Measurements from ENCODE around the gene C19orf53. TPM values are rescaled to one million over a fixed set of nuclear protein-coding genes. Genes with fewer than 3 reads are reported as not detected.
A peak's percentile ranks its signal among the peaks of the same experiment; 100 is the strongest.

The C19orf53 gene
- total and polyA plus RNA-seq, 9 of the 15 experiments (the other 6 are each of a cell fraction or from before 2014, with no cell fraction given), result 98.5 to 441 (median 164) TPM

DNA sequence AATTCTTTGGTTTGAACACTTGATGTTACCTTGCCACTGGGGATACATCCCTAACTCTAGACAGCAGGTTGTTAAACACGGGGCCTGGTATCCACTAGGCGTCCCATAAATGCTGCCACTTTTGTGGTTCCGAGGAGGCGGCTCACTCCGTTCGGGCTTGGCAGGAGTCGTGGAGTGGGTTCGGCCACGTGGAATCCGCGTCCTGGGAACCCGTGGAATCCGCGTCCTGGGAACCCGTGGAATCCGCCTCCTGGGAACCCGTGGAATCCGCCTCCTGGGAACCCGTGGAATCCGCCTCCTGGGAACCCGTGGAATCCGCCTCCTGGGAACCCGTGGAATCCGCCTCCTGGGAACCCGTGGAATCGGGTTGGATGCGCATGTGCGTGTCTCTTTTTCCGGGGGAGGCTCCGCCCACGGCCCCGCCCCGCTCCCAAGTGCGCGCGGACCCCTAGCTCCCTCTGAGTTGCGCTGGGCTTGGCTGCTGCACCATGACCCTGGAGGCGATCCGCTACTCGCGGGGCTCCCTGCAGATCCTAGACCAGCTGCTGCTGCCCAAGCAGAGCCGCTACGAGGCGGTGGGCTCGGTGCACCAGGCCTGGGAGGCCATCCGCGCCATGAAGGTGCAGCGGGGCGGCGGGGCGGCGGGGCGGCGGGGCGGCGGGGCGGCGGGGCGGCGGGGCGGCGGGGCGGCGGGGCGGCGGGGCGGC is 10.0 kb upstream of the C19orf53 start, which contains the start of gene MRI1 (continued):
- TF ChIP-seq, protein P1, sequence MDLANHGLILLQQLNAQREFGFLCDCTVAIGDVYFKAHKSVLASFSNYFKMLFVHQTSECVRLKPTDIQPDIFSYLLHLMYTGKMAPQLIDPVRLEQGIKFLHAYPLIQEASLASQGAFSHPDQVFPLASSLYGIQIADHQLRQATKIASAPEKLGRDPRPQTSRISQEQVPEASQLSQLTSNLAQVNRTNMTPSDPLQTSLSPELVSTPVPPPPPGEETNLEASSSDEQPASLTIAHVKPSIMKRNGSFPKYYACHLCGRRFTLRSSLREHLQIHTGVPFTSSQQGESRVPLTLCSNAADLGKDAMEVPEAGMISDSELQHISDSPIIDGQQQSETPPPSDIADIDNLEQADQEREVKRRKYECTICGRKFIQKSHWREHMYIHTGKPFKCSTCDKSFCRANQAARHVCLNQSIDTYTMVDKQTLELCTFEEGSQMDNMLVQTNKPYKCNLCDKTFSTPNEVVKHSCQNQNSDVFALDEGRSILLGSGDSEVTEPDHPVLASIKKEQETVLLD (IDR thresholded peaks at IDR 0.05), result peak; percentile 61; the same call in 1 of the 2 replicates
- TF ChIP-seq HNRNPUL1 (IDR thresholded peaks at IDR 0.05; ENCODE audit: low read length) (no peak), FIP1L1 (IDR thresholded peaks at IDR 0.05; ENCODE audit: low read depth, low read length, poor library complexity, severe bottlenecking) (peak; percentile 70), MAZ (CRISPR knock-in tag; conservative IDR thresholded peaks at IDR 0.05 in 1 of 2, IDR thresholded peaks at IDR 0.05 in 1 of 2) (no peak; a peak in 1 of 4 replicates), NFE2L1 (tag; IDR thresholded peaks at IDR 0.05; ENCODE audit: borderline replicate concordance, low read depth) (no peak), ZNF77 (CRISPR knock-in tag; IDR thresholded peaks at IDR 0.05) (no peak), NRF1 (conservative IDR thresholded peaks at IDR 0.05 in 1 of 2, IDR thresholded peaks at IDR 0.05 in 1 of 2) (peak; percentile 94 to 95), ZSCAN29 (IDR thresholded peaks at IDR 0.05) (peak; percentile 51; the same call in 1 of the 2 replicates), SAFB (IDR thresholded peaks at IDR 0.05; ENCODE audit: borderline replicate concordance, low read depth, low read length) (peak; percentile 96), SRSF1 (IDR thresholded peaks at IDR 0.05; ENCODE audit: low read depth, low read length) (no peak), L3MBTL2 (IDR thresholded peaks at IDR 0.05) (peak; percentile 28; the same call in 1 of the 2 replicates), PTBP1 (IDR thresholded peaks at IDR 0.05; ENCODE audit: low read depth, low read length) (no peak), MEF2D (tag; conservative IDR thresholded peaks at IDR 0.05; ENCODE audit: low read depth) (no peak), HDAC6 (IDR thresholded peaks at IDR 0.05; ENCODE audit: low read depth, low read length) (no peak), ZBTB7A (IDR thresholded peaks at IDR 0.05; ENCODE audit: borderline replicate concordance, control insufficient read depth, low read depth, low read length) (peak; percentile 74), PHF8 (IDR thresholded peaks at IDR 0.05; ENCODE audit: borderline replicate concordance, low read length) (peak; percentile 74; the same call in 1 of the 2 replicates), CREB1 (IDR thresholded peaks at IDR 0.05) (no peak), CREB1 (CRISPR knock-in tag; IDR thresholded peaks at IDR 0.05) (0 out of 2 replicates have a peak, but pooled peaks have one; percentile 13), ZNF668 (CRISPR knock-in tag; IDR thresholded peaks at IDR 0.05) (no peak), EP300 (IDR thresholded peaks at IDR 0.05; ENCODE audit: low read length) (no peak), RBM34 (IDR thresholded peaks at IDR 0.05; ENCODE audit: borderline replicate concordance, insufficient read depth, low read length) (no peak)
- TF ChIP-seq, protein P2, sequence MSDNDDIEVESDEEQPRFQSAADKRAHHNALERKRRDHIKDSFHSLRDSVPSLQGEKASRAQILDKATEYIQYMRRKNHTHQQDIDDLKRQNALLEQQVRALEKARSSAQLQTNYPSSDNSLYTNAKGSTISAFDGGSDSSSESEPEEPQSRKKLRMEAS (CRISPR knock-in tag; IDR thresholded peaks at IDR 0.05), result peak; percentile 70; the same call in 1 of the 2 replicates
- TF ChIP-seq, protein P3, sequence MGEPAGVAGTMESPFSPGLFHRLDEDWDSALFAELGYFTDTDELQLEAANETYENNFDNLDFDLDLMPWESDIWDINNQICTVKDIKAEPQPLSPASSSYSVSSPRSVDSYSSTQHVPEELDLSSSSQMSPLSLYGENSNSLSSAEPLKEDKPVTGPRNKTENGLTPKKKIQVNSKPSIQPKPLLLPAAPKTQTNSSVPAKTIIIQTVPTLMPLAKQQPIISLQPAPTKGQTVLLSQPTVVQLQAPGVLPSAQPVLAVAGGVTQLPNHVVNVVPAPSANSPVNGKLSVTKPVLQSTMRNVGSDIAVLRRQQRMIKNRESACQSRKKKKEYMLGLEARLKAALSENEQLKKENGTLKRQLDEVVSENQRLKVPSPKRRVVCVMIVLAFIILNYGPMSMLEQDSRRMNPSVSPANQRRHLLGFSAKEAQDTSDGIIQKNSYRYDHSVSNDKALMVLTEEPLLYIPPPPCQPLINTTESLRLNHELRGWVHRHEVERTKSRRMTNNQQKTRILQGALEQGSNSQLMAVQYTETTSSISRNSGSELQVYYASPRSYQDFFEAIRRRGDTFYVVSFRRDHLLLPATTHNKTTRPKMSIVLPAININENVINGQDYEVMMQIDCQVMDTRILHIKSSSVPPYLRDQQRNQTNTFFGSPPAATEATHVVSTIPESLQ (CRISPR knock-in tag; IDR thresholded peaks at IDR 0.05), result no peak
- TF ChIP-seq, protein P4, sequence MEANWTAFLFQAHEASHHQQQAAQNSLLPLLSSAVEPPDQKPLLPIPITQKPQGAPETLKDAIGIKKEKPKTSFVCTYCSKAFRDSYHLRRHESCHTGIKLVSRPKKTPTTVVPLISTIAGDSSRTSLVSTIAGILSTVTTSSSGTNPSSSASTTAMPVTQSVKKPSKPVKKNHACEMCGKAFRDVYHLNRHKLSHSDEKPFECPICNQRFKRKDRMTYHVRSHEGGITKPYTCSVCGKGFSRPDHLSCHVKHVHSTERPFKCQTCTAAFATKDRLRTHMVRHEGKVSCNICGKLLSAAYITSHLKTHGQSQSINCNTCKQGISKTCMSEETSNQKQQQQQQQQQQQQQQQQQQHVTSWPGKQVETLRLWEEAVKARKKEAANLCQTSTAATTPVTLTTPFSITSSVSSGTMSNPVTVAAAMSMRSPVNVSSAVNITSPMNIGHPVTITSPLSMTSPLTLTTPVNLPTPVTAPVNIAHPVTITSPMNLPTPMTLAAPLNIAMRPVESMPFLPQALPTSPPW (CRISPR knock-in tag; IDR thresholded peaks at IDR 0.05), result peak; percentile 56

Data from K562 (cell line).